Liver (tissue), 9 donors: ENCODE results near the gene CTAG1B. TPM values are rescaled to one million over a fixed set of nuclear protein-coding genes. Genes with fewer than 3 reads are reported as not detected.

Experiments
- DNase-seq: peaks from one replicate; pipeline ENCODE4 v3.0.0-alpha.2; 2017; ENCODE audit warnings: low spot score
- H3K27ac ChIP-seq, 2 donors: one replicate each; pipeline ENCODE4 v1.7.0; 2013; ENCODE audit warnings: inconsistent platforms in 2 of 2, low read length in 2 of 2, control low read depth in 1 of 2, low read depth in 1 of 2, mild to moderate bottlenecking in 1 of 2
- H3K27me3 ChIP-seq, 4 donors: one replicate each; pipeline versions ENCODE4 v1.6.1 to v1.7.0; 2013; ENCODE audit warnings: low read length in 3 of 4, inconsistent platforms in 1 of 4, mild to moderate bottlenecking in 1 of 4, moderate library complexity in 1 of 4; ENCODE audit not compliant: control insufficient read depth in 4 of 4, insufficient read depth in 4 of 4
- H3K36me3 ChIP-seq, 4 donors: one replicate each; pipeline versions ENCODE4 v1.6.1 to v1.7.0; 2013; ENCODE audit warnings: low read length in 3 of 4, mild to moderate bottlenecking in 3 of 4, low read depth in 1 of 4, moderate library complexity in 1 of 4; ENCODE audit not compliant: control insufficient read depth in 4 of 4, insufficient read depth in 3 of 4
- H3K4me1 ChIP-seq, 4 donors: one replicate each; pipeline versions ENCODE4 v1.6.1 to v1.7.0; 2013; ENCODE audit warnings: low read length in 3 of 4, mild to moderate bottlenecking in 3 of 4, moderate library complexity in 1 of 4; ENCODE audit not compliant: control insufficient read depth in 4 of 4, insufficient read depth in 4 of 4
- H3K4me3 ChIP-seq, 3 donors: one replicate each; pipeline versions ENCODE4 v1.6.1 to v1.7.0; 2013; ENCODE audit warnings: low read length in 3 of 3, control low read depth in 1 of 3, low read depth in 1 of 3, mild to moderate bottlenecking in 1 of 3
- H3K9ac ChIP-seq, 2 donors: one replicate each; pipeline ENCODE4 v1.7.0; 2013; ENCODE audit warnings: low read length in 2 of 2, mild to moderate bottlenecking in 2 of 2, moderate library complexity in 2 of 2, control low read depth in 1 of 2, low read depth in 1 of 2
- H3K9me3 ChIP-seq, 4 donors: one replicate each; pipeline versions ENCODE4 v1.6.1 to v1.7.0; 2013; ENCODE audit warnings: low read length in 3 of 4; ENCODE audit not compliant: control insufficient read depth in 4 of 4
- CTCF ChIP-seq: fragments of 150-350 bp; IDR thresholded peaks from 2 replicates; pipeline ENCODE4 v1.5.1; 2017; ENCODE audit warnings: improper control_type of control experiment, low read depth, low read length; ENCODE audit not compliant: missing input control
- EGR1 ChIP-seq, 2 donors: IDR thresholded peaks; 2 replicates each; pipeline ENCODE4 v1.6.1; 2016 to 2018; ENCODE audit warnings: antibody characterized with exemption in 2 of 2, low read depth in 2 of 2
- FOXA1 ChIP-seq: IDR thresholded peaks from 2 replicates; pipeline ENCODE4 v1.6.1; 2016; ENCODE audit warnings: antibody characterized with exemption
- FOXA2 ChIP-seq: IDR thresholded peaks from 2 replicates; pipeline ENCODE4 v1.6.1; 2016; ENCODE audit warnings: antibody characterized with exemption
- GABPA ChIP-seq, 2 donors: IDR thresholded peaks in 1 of 2; conservative IDR thresholded peaks in 1 of 2; 2 replicates each; pipeline ENCODE4 v1.6.1; 2016; ENCODE audit warnings: antibody characterized with exemption in 2 of 2, mild to moderate bottlenecking in 1 of 2, moderate library complexity in 1 of 2
- HNF4A ChIP-seq, 2 donors: conservative IDR thresholded peaks; 2 replicates each; pipeline ENCODE4 v1.6.1; 2016; ENCODE audit warnings: antibody characterized with exemption in 2 of 2, mild to moderate bottlenecking in 2 of 2
- HNF4G ChIP-seq: IDR thresholded peaks from 2 replicates; pipeline ENCODE4 v1.6.1; 2016; ENCODE audit warnings: antibody characterized with exemption
- JUND ChIP-seq, 2 donors: IDR thresholded peaks; 2 replicates each; pipeline ENCODE4 v1.6.1; 2016; ENCODE audit warnings: antibody characterized with exemption in 2 of 2
- MAX ChIP-seq: IDR thresholded peaks from 2 replicates; pipeline ENCODE4 v1.6.1; 2016; ENCODE audit warnings: antibody characterized with exemption
- NR2F2 ChIP-seq: IDR thresholded peaks from 2 replicates; pipeline ENCODE4 v1.6.1; 2016; ENCODE audit warnings: antibody characterized with exemption
- RAD21 ChIP-seq, 2 donors: IDR thresholded peaks; 2 replicates each; pipeline ENCODE4 v1.6.1; 2016; ENCODE audit warnings: antibody characterized with exemption in 2 of 2, mild to moderate bottlenecking in 2 of 2
- REST ChIP-seq: IDR thresholded peaks from 2 replicates; pipeline ENCODE4 v1.6.1; 2016; ENCODE audit warnings: antibody characterized with exemption, mild to moderate bottlenecking
- RXRA ChIP-seq, 2 donors: IDR thresholded peaks; 2 replicates each; pipeline ENCODE4 v1.6.1; 2017 to 2018; ENCODE audit warnings: antibody characterized with exemption in 2 of 2, mild to moderate bottlenecking in 1 of 2
- SP1 ChIP-seq: IDR thresholded peaks from 2 replicates; pipeline ENCODE4 v1.6.1; 2018; ENCODE audit warnings: antibody characterized with exemption, mild to moderate bottlenecking
- TAF1 ChIP-seq: conservative IDR thresholded peaks from 2 replicates; pipeline ENCODE4 v1.6.1; 2016; ENCODE audit warnings: antibody characterized with exemption, mild to moderate bottlenecking
- YY1 ChIP-seq: IDR thresholded peaks from 2 replicates; pipeline ENCODE4 v1.6.1; 2016; ENCODE audit warnings: antibody characterized with exemption, mild to moderate bottlenecking
- ZBTB33 ChIP-seq: IDR thresholded peaks from 2 replicates; pipeline ENCODE4 v1.6.1; 2016; ENCODE audit warnings: antibody characterized with exemption
- WGBS: extraction: QIAGEN DNeasy Blood & Tissue Kit; methylation state at CpG from one replicate; pipeline ENCODE4 v1.1.7; 2013; 5-methylcytosine and 5-hydroxymethylcytosine counted together
- polyA plus RNA-seq, 2 donors: library from polyadenylated mRNA; stranded (reverse) in 1 of 2; unstranded in 1 of 2; fragments of 200-250 nt in 1 of 2; fragments of >200 nt in 1 of 2; fragmentation: Nextera tagmentation in 1 of 2; extraction: Ambion mirVana in 1 of 2; gene quantifications; one replicate each; pipeline versions ENCODE4 v1.2.1 to v1.2.3, GENCODE V29; 2013 to 2015
- total RNA-seq, 2 donors: library from RNA; depleted of rRNA; stranded (reverse); fragments of >200 nt; gene quantifications; one replicate each; pipeline ENCODE4 v1.2.3, GENCODE V29; 2014
- TF ChIP-seq, protein P1 (sequence below): IDR thresholded peaks from 2 replicates; pipeline ENCODE4 v1.6.1; 2016; ENCODE audit warnings: antibody characterized with exemption
- donor health status: healthy.
- donor health status: healthy.
- donor health status: healthy.
- donor health status: healthy.
- donor health status: healthy.

Gene CTAG1B
- total and polyA plus RNA-seq, 4 donors = not detected

- no peak overlapping the region for H3K9ac ChIP-seq
- no peak overlapping the region for H3K4me3 ChIP-seq
- DNase-seq = no peak
- H3K36me3 ChIP-seq = no peaks in the 10 kb centered on the region
- no peak overlapping the region for H3K27ac ChIP-seq
- H3K9me3 ChIP-seq = peaks cover 0 to under 1% (median 0%) of the 10 kb centered on the region in 4 donors
- WGBS = 92% methylated on average over 15 of the region's 15 CpGs
- no peaks in the 10 kb centered on the region for H3K4me1 ChIP-seq
- TF ChIP-seq FOXA1 (no peak), HNF4A (conservative IDR thresholded peaks at IDR 0.05) (no peak), FOXA2 (no peak), YY1 (no peak), CTCF (no peak), NR2F2 (no peak), EGR1 (IDR thresholded peaks at IDR 0.05; ENCODE audit: low read depth in 2 of 2) (no peak), HNF4G (no peak)
- TF ChIP-seq, protein P1, sequence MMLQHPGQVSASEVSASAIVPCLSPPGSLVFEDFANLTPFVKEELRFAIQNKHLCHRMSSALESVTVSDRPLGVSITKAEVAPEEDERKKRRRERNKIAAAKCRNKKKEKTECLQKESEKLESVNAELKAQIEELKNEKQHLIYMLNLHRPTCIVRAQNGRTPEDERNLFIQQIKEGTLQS = no peak
- H3K27me3 ChIP-seq = no peaks in the 10 kb centered on the region
These were observed 38.2 kb upstream of the CTAG1B start for GRCh38 chrX:154657226-154657805.

- Histone ChIP-seq H3K4me1 (no peaks in the 10 kb centered on the region), H3K36me3 (no peaks in the 10 kb centered on the region), H3K4me3 (no peak overlapping the region), H3K27me3 (no peaks in the 10 kb centered on the region), H3K27ac (no peak overlapping the region), H3K9ac (no peak overlapping the region), H3K9me3 (no peaks in the 10 kb centered on the region)
- TF ChIP-seq GABPA (IDR thresholded peaks at IDR 0.05 in 1 of 2, conservative IDR thresholded peaks at IDR 0.05 in 1 of 2) (no peak), FOXA1 (no peak), ZBTB33 (no peak), JUND (IDR thresholded peaks at IDR 0.05) (no peak), SP1 (no peak), RAD21 (IDR thresholded peaks at IDR 0.05) (no peak), TAF1 (no peak), YY1 (no peak), RXRA (IDR thresholded peaks at IDR 0.05) (no peak), NR2F2 (no peak), EGR1 (IDR thresholded peaks at IDR 0.05; ENCODE audit: low read depth in 2 of 2) (no peak), MAX (no peak), FOXA2 (no peak), CTCF (no peak), HNF4A (conservative IDR thresholded peaks at IDR 0.05) (no peak), REST (no peak), HNF4G (no peak)
- TF ChIP-seq, protein P1 = no peak
- 81% methylated on average over 11 of the region's 11 CpGs for WGBS
- no peak for DNase-seq
These were observed 36.7 kb upstream of the CTAG1B start for GRCh38 chrX:154655786-154656185.
